GM11168 (cell line): ENCODE results near the gene SLC39A5.
"Not testable (repeated sequence)": the region's sequence is repeated elsewhere in the genome, so short reads cannot be mapped to it uniquely, and the experiment has no call there.

Experiments used
- in situ Hi-C: fragments of 300-500 bp; cut with MboI; formaldehyde crosslinking; loops from one replicate; pipeline ENCODE4 v1.12.0; 2022; ENCODE audit warnings: low sequenced_read_pairs; ENCODE audit not compliant: unreplicated experiment

Gene SLC39A5

GRCh38 chr12:56242986-56243385 lies 13.1 kb downstream of the SLC39A5 start:
- in situ Hi-C loops = no loop called here

- in situ Hi-C loops = no loop called here
Observed at GRCh38 chr12:56243731-56244181, 13.9 kb downstream of the SLC39A5 start.

- in situ Hi-C loops = no loop called here
Observed at GRCh38 chr12:56244494-56244893, 14.6 kb downstream of the SLC39A5 start.

- in situ Hi-C loops = no loop called here
Observed at GRCh38 chr12:56247923-56248322, 18.1 kb downstream of the SLC39A5 start.

- in situ Hi-C loops = no loop called here
Observed at GRCh38 chr12:56248711-56249110, 18.9 kb downstream of the SLC39A5 start.

GRCh38 chr12:56252649-56253048 lies 22.8 kb downstream of the SLC39A5 start:
- in situ Hi-C loops = no loop called here

GRCh38 chr12:56253091-56253490 lies 23.2 kb downstream of the SLC39A5 start:
- in situ Hi-C loops = no loop called here

GRCh38 chr12:56255671-56256070 lies 25.8 kb downstream of the SLC39A5 start:
- in situ Hi-C loops = no loop called here

- in situ Hi-C loops = no loop called here
Observed at GRCh38 chr12:56256326-56256960, 26.6 kb downstream of the SLC39A5 start.

GRCh38 chr12:56257071-56257470 lies 27.2 kb downstream of the SLC39A5 start:
- in situ Hi-C loops = no loop called here

GRCh38 chr12:56257491-56258067 lies 27.7 kb downstream of the SLC39A5 start:
- in situ Hi-C loops = no loop called here

GRCh38 chr12:56258068-56258819 lies 28.4 kb downstream of the SLC39A5 start, which contains the start of gene ANKRD52:
ANKRD52 (minus strand) TSS chr12:56258384; CDS start chr12:56258269, 115 bp downstream.
- in situ Hi-C loops = no loop called here

GRCh38 chr12:56258820-56259183 lies 29.0 kb downstream of the SLC39A5 start:
- in situ Hi-C loops = no loop called here

GRCh38 chr12:56260380-56260779 lies 30.5 kb downstream of the SLC39A5 start:
- in situ Hi-C loops = no loop called here

- in situ Hi-C loops = no loop called here
Observed at GRCh38 chr12:56260921-56261320, 31.1 kb downstream of the SLC39A5 start.

GRCh38 chr12:56261503-56262232 lies 31.8 kb downstream of the SLC39A5 start:
- in situ Hi-C loops = no loop called here

- in situ Hi-C loops = not testable (repeated sequence)
Observed at GRCh38 chr12:56262955-56263354, 33.1 kb downstream of the SLC39A5 start.

- in situ Hi-C loops = not testable (repeated sequence)
Observed at GRCh38 chr12:56266068-56266692, 36.3 kb downstream of the SLC39A5 start.

GRCh38 chr12:56266693-56267442 lies 37.0 kb downstream of the SLC39A5 start, which contains the start of gene COQ10A:
COQ10A (plus strand) TSS chr12:56266942; CDS start chr12:56267119, 177 bp downstream.
- in situ Hi-C loops = no loop called here
